Measurements from ENCODE around the gene CLDND2. TPM values are rescaled to one million over a fixed set of nuclear protein-coding genes. Genes with fewer than 3 reads are reported as not detected.

The CLDND2 gene
- total RNA-seq, 1 experiment from 2014 or later: 0.95 TPM

DNA sequence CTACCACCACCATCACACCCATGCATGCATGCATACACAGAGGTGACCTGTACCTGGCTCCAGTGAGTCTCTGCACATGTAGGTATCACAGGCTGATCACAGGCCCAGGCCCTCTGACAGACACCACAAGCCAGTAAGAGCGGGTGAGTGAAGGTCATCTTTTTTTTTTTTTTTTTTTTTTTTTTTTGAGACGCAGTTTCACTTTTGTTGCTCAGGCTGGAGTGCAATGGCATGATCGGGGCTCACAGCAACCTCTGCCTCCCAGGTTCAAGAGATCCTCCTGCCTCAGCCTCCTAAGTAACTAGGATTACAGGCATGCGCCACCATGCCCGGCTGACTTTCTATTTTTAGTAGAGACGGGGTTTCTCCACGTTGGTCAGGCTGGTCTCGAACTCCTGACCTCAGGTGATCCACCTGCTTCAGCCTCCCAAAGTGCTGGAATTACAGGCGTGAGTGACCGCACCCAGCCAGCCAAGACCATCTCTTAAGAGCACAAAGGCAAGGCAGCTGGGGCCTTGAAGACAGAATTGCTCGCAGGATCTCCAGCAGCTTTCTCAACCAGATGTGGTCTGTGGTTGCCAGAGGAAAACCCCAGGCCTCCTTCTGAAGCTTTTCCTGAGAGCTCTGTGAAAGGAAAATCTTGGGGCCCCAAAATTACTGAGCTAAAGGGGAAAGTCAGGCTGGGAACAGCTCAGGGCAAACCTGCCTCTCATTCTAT is 6.9 kb upstream of the CLDND2 start:
- H3K27me3 ChIP-seq (ENCODE audit: low read length): no peaks in the 10 kb centered on the region
- ChIA-PET CTCF (no interaction called here), POLR2A (ENCODE audit: unreplicated experiment) (no interaction called here)
- no peak for DNase-seq
- H3K9me2 ChIP-seq (replicated peaks; ENCODE audit: low read length): no peaks in the 10 kb centered on the region
- H2AFZ ChIP-seq (ENCODE audit: low read length): no peak overlapping the region
- ATAC-seq: no peak
- peaks cover under 1% of the 10 kb centered on the region; the same call in 1 of the 2 replicates for H3K4me1 ChIP-seq (ENCODE audit: insufficient read depth, low read length)
- H3K9ac ChIP-seq (ENCODE audit: low read length): no peak overlapping the region
- no peaks in the 10 kb centered on the region for H3K9me3 ChIP-seq (ENCODE audit: low read length)
- H3K27ac ChIP-seq (ENCODE audit: low read length): no peak overlapping the region
- no peaks in the 10 kb centered on the region for H3K36me3 ChIP-seq (ENCODE audit: low read depth, low read length)
- no TSS peak for BruUV-seq (replicated peaks)
- intact Hi-C loops (cut with micrococcal nuclease): no loop called here
- no peaks in the 10 kb centered on the region for H4K20me1 ChIP-seq (ENCODE audit: low read length)
- no peaks in the 10 kb centered on the region for H3F3A ChIP-seq (ENCODE audit: low read length, unreplicated experiment)
- no peak for TF ChIP-seq EZH2phosphoT487 (IDR thresholded peaks at IDR 0.05; ENCODE audit: borderline replicate concordance, low read length)
- TF ChIP-seq, protein P1, sequence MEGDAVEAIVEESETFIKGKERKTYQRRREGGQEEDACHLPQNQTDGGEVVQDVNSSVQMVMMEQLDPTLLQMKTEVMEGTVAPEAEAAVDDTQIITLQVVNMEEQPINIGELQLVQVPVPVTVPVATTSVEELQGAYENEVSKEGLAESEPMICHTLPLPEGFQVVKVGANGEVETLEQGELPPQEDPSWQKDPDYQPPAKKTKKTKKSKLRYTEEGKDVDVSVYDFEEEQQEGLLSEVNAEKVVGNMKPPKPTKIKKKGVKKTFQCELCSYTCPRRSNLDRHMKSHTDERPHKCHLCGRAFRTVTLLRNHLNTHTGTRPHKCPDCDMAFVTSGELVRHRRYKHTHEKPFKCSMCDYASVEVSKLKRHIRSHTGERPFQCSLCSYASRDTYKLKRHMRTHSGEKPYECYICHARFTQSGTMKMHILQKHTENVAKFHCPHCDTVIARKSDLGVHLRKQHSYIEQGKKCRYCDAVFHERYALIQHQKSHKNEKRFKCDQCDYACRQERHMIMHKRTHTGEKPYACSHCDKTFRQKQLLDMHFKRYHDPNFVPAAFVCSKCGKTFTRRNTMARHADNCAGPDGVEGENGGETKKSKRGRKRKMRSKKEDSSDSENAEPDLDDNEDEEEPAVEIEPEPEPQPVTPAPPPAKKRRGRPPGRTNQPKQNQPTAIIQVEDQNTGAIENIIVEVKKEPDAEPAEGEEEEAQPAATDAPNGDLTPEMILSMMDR (conservative IDR thresholded peaks at IDR 0.05; ENCODE audit: low read depth, low read length): no peak
- TF ChIP-seq EZH2 (IDR thresholded peaks at IDR 0.05; ENCODE audit: low read length, unreplicated experiment): no peak
- H3K4me2 ChIP-seq (ENCODE audit: low read length): no peak overlapping the region
- no peak overlapping the region for H3K4me3 ChIP-seq (ENCODE audit: low read length)
- no peaks in the 10 kb centered on the region for H3K79me2 ChIP-seq (ENCODE audit: low read length)

DNA sequence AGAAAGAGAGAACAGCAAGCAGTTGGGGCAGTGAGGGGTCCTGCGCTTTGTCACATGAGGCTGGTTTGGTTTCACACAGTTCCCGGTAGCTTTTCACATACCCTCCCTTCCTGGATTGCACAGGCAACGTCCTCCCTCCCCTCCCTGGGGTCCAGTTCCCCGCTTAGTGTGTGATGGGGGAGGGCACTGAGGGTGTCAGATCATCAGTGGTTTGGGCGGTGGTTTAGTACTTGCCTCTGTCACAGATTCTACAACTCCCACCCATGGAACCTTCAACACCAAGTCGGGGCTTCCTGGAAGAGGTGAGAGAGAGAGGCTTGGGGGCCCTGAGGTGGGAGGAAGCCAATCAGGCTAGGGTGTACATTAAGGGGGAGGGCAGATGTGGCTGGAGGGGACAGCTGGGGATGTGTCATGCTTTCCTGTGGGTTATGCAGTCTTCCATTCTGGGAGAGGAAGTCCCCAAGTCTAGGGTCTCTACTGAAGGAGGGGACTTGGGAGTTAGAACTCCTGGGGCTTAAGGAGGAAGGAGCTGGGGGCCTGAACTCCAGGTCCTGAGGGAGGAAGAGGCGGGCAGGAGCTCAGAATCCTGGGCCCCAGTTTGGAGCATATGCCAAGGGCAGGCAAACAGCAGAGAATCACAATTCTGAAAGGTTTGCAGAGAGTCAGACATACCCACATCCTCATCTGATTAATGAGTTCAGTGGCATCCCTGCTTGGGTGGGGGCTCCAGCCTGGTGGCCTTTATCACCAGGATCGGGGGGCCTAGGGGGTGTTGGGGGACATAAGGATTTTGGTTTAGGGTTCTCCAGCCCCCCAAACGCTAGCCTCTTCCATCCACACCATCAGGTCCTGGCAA is 4.1 kb upstream of the CLDND2 start, which contains the start of gene NKG7:
NKG7 (minus strand) TSS at position 6 of the 856 bp plus-strand sequence. CDS start 119 bp downstream, outside the sequence.
- Histone ChIP-seq H4K20me1 (ENCODE audit: low read length) (no peaks in the 10 kb centered on the region), H3K9me2 (replicated peaks; ENCODE audit: low read length) (no peaks in the 10 kb centered on the region), H3K9me3 (ENCODE audit: low read length) (no peaks in the 10 kb centered on the region), H3K36me3 (ENCODE audit: low read depth, low read length) (no peaks in the 10 kb centered on the region), H3K27me3 (ENCODE audit: low read length) (no peaks in the 10 kb centered on the region), H3K4me2 (ENCODE audit: low read length) (no peak within 1 kb of the TSS), H3F3A (ENCODE audit: low read length, unreplicated experiment) (no peaks in the 10 kb centered on the region), H2AFZ (ENCODE audit: low read length) (no peak within 1 kb of the TSS), H3K9ac (ENCODE audit: low read length) (no peak within 1 kb of the TSS), H3K27ac (ENCODE audit: low read length) (no peak within 1 kb of the TSS), H3K79me2 (ENCODE audit: low read length) (no peaks in the 10 kb centered on the region), H3K4me1 (ENCODE audit: insufficient read depth, low read length) (peaks cover 6% of the 10 kb centered on the region; the same call in 1 of the 2 replicates), H3K4me3 (ENCODE audit: low read length) (no peak within 1 kb of the TSS)
- ATAC-seq (no peak), DNase-seq (no peak)
- TF ChIP-seq EZH2phosphoT487 (IDR thresholded peaks at IDR 0.05; ENCODE audit: borderline replicate concordance, low read length): no peak
- TF ChIP-seq, protein P1 (conservative IDR thresholded peaks at IDR 0.05; ENCODE audit: low read depth, low read length): no peak
- no peak for TF ChIP-seq EZH2 (IDR thresholded peaks at IDR 0.05; ENCODE audit: low read length, unreplicated experiment)
- intact Hi-C loops (cut with micrococcal nuclease): no loop called here
- CTCF ChIA-PET: interaction anchor here (0.6 kb wide), 1 partner anchor 26 kb away, joined by 3 read pairs; no protein-coding TSS in a partner anchor
- POLR2A ChIA-PET (ENCODE audit: unreplicated experiment): interaction anchor here (0.7 kb wide), 1 partner anchor 1325 kb away, joined by 4 read pairs; no protein-coding TSS in a partner anchor
- no TSS peak for BruUV-seq (replicated peaks)

Data from PC-3 (cell line).